ENCODE measurements around the gene TNFSF13B.

DNA sequence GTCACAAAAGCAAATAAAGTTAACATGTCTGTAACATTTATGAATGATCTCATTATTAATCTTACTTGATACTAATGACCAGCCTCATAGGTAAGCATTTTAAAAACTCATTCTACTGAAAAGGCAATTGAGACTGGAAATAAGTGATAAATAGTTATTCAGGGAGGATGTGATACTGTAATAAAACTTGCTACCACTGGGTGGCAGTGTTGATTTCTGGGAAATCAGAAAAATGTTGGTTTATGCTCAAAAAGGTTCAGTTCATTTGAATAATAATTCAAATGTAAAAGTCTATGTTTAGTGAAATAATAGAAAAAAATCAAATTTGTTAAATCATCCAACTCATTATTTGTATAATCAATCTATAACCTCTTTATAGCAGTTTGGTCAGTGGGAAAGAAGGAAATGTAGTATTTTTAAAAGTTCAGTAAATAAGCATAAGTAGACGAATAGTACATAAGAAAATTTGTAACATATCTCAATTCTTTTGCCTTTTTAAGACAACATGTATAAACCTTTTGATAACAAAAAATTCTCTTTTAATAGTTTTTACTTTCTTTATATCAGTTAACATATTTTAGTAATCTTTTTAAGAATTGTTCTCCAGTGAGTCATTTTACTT is 41.8 kb upstream of the TNFSF13B start:
- TF ChIP-seq, protein P1, sequence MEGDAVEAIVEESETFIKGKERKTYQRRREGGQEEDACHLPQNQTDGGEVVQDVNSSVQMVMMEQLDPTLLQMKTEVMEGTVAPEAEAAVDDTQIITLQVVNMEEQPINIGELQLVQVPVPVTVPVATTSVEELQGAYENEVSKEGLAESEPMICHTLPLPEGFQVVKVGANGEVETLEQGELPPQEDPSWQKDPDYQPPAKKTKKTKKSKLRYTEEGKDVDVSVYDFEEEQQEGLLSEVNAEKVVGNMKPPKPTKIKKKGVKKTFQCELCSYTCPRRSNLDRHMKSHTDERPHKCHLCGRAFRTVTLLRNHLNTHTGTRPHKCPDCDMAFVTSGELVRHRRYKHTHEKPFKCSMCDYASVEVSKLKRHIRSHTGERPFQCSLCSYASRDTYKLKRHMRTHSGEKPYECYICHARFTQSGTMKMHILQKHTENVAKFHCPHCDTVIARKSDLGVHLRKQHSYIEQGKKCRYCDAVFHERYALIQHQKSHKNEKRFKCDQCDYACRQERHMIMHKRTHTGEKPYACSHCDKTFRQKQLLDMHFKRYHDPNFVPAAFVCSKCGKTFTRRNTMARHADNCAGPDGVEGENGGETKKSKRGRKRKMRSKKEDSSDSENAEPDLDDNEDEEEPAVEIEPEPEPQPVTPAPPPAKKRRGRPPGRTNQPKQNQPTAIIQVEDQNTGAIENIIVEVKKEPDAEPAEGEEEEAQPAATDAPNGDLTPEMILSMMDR (IDR thresholded peaks at IDR 0.05) = peak; percentile 24 to 79 (median 64)
- no peak for TF ChIP-seq POLR2A (IDR thresholded peaks at IDR 0.05)
